PC-9 (cell line): Measurements from ENCODE around the gene IQCK. TPM values are rescaled to one million over a fixed set of nuclear protein-coding genes. Genes with fewer than 3 reads are reported as not detected.

Experiments
- BruUV-seq: library from RNA; stranded (reverse); fragments of 400-500 nt; replicated peaks from 2 replicates; lab custom pipeline; 2021; lab: Mats Ljungman, UMichigan
- CTCF ChIA-PET: fragments of 300-600 bp; sonication (Branson Sonifier 250); formaldehyde crosslinking; loops from one replicate; lab custom pipeline; 2022; ENCODE audit warnings: antibody characterized with exemption; lab: Charles Lee
- POLR2A ChIA-PET: fragments of 300-600 bp; sonication (Branson Sonifier 250); formaldehyde crosslinking; loops from one replicate; lab custom pipeline; 2022; ENCODE audit warnings: antibody characterized with exemption; ENCODE audit not compliant: unreplicated experiment; lab: Charles Lee
- DNase-seq, 2 experiments: peaks; one replicate each; pipeline versions ENCODE4 v3.0.0 to v3.0.0-alpha.2; 2015 to 2022; ENCODE audit warnings: mixed read lengths in 1 of 2
- H2AFZ ChIP-seq: fragments of 200-600 bp; sonication (generic); 2 replicates; pipeline ENCODE4 v1.8.1; 2017; ENCODE audit warnings: antibody characterized with exemption
- H3F3A ChIP-seq: fragments of 200-600 bp; sonication (generic); 2 replicates; pipeline ENCODE4 v1.8.1; 2017; ENCODE audit warnings: antibody characterized with exemption, mild to moderate bottlenecking, low read depth; ENCODE audit not compliant: insufficient read depth
- H3K27ac ChIP-seq: fragments of 200-600 bp; sonication (generic); 2 replicates; pipeline ENCODE4 v1.6.1; 2016; ENCODE audit warnings: mixed run types
- H3K27me3 ChIP-seq: fragments of 200-600 bp; sonication (generic); 2 replicates; pipeline ENCODE4 v1.6.1; 2016; ENCODE audit warnings: low read depth, mixed run types; ENCODE audit not compliant: insufficient read depth
- H3K36me3 ChIP-seq: fragments of 200-600 bp; sonication (generic); 2 replicates; pipeline ENCODE4 v1.6.1; 2016; ENCODE audit warnings: low read depth, mixed run types
- H3K4me1 ChIP-seq: fragments of 200-600 bp; sonication (generic); replicated peaks from 2 replicates; pipeline ENCODE4 v1.6.1; 2016; ENCODE audit warnings: mixed run types; ENCODE audit not compliant: insufficient read depth
- H3K4me2 ChIP-seq: fragments of 200-600 bp; sonication (generic); 2 replicates; pipeline ENCODE4 v1.6.1; 2017; ENCODE audit warnings: mixed run types
- H3K4me3 ChIP-seq: fragments of 200-600 bp; sonication (generic); 2 replicates; pipeline ENCODE4 v1.6.1; 2016; ENCODE audit warnings: mixed run types
- H3K79me2 ChIP-seq: fragments of 200-600 bp; sonication (generic); 2 replicates; pipeline ENCODE4 v1.6.1; 2017; ENCODE audit warnings: low read depth, mixed run types
- H3K9me2 ChIP-seq: fragments of 200-600 bp; sonication (generic); 2 replicates; pipeline ENCODE4 v1.8.1; 2017; ENCODE audit warnings: mild to moderate bottlenecking; ENCODE audit not compliant: insufficient read depth
- H3K9me3 ChIP-seq: fragments of 200-600 bp; sonication (generic); 2 replicates; pipeline ENCODE4 v1.8.1; 2016; ENCODE audit warnings: low read depth; ENCODE audit not compliant: insufficient read depth
- H4K20me1 ChIP-seq: fragments of 200-600 bp; sonication (generic); 2 replicates; pipeline ENCODE4 v1.8.1; 2017; ENCODE audit not compliant: insufficient read depth
- EZH2 ChIP-seq: fragments of 200-600 bp; sonication (generic); IDR thresholded peaks from 2 replicates; pipeline ENCODE4 v1.8.0; 2017; ENCODE audit warnings: antibody characterized with exemption, low read depth
- intact Hi-C: fragments of 100-400 bp; cut with micrococcal nuclease; formaldehyde crosslinking; loops from one replicate; pipeline ENCODE4 v1.10.0; 2022; ENCODE audit not compliant: unreplicated experiment
- total RNA-seq: library from RNA; stranded (reverse); gene quantifications from 2 replicates; pipeline ENCODE4 v1.2.3, GENCODE V29; 2021
- TF ChIP-seq, protein P1 (sequence below): fragments of 200-600 bp; sonication (generic); conservative IDR thresholded peaks from 2 replicates; pipeline ENCODE4 v1.6.1; 2017; ENCODE audit warnings: mixed run types, antibody characterized with exemption, mild to moderate bottlenecking, moderate library complexity

IQCK gene
- total RNA-seq, 1 experiment from 2014 or later, result 21.6 TPM

DNA sequence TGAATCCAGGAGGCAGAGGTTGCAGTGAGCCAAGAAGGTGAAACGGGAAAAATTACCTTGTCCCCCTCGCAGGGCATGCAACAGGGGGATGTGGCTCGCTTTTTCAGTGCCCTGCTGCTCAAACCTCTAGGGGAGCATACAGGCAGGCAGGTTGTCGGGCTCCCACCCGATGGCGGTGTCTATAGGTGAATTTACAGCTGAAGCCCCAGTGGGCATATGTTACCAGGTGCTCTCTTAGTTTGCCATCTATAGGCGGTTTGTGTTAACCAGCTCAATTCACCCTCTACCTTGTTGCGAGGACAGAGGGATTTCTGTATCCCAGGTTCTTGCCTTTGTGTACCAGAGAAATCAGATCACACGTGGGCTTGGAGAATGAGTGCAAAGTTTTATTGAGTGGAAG, 48.9 kb downstream of the IQCK start:
- H3K4me1 ChIP-seq, result no peaks in the 10 kb centered on the region
- 0 out of 2 replicates have a peak, but pooled peaks cover 3% of the 10 kb centered on the region for H3K9me3 ChIP-seq
- H2AFZ ChIP-seq, result no peak overlapping the region
- ChIA-PET POLR2A (no interaction called here), CTCF (no interaction called here)
- H3K4me3 ChIP-seq, result no peak overlapping the region
- no peak for DNase-seq
- H4K20me1 ChIP-seq, result no peaks in the 10 kb centered on the region
- H3K27ac ChIP-seq, result no peak overlapping the region
- no peaks in the 10 kb centered on the region for H3F3A ChIP-seq
- H3K4me2 ChIP-seq, result no peak overlapping the region
- 0 out of 2 replicates have a peak, but pooled peaks cover 5% of the 10 kb centered on the region for H3K36me3 ChIP-seq
- intact Hi-C loops, result no loop called here
- BruUV-seq, result no TSS peak
- H3K9me2 ChIP-seq, result no peaks in the 10 kb centered on the region
- H3K27me3 ChIP-seq, result no peaks in the 10 kb centered on the region
- TF ChIP-seq, protein P1, sequence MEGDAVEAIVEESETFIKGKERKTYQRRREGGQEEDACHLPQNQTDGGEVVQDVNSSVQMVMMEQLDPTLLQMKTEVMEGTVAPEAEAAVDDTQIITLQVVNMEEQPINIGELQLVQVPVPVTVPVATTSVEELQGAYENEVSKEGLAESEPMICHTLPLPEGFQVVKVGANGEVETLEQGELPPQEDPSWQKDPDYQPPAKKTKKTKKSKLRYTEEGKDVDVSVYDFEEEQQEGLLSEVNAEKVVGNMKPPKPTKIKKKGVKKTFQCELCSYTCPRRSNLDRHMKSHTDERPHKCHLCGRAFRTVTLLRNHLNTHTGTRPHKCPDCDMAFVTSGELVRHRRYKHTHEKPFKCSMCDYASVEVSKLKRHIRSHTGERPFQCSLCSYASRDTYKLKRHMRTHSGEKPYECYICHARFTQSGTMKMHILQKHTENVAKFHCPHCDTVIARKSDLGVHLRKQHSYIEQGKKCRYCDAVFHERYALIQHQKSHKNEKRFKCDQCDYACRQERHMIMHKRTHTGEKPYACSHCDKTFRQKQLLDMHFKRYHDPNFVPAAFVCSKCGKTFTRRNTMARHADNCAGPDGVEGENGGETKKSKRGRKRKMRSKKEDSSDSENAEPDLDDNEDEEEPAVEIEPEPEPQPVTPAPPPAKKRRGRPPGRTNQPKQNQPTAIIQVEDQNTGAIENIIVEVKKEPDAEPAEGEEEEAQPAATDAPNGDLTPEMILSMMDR, result no peak
- TF ChIP-seq EZH2, result no peak
- H3K79me2 ChIP-seq, result no peaks in the 10 kb centered on the region

DNA sequence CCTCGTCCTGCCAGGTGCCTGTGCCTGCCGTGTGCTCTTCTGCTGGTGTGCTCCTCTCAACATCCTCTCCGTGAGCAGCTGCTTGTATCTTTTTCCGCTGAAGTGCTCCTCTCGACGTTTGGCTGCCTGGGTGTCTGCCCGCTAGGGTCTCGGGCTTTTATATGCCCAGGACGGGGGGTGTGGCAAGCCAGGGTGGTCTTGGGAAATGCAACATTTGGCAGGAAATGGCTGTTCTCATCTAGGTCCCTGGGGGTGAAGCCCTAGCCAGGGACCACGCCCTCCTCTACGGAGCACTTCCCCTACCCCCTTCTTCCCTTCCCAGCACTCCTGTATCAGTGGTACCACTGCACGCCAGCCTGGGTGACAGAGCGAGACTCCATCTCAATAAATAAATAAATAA, 49.4 kb downstream of the IQCK start:
- Histone ChIP-seq H3K4me2 (no peak overlapping the region), H3K4me3 (no peak overlapping the region), H3K27me3 (no peaks in the 10 kb centered on the region), H3K36me3 (0 out of 2 replicates have a peak, but pooled peaks cover 5% of the 10 kb centered on the region), H3K4me1 (no peaks in the 10 kb centered on the region), H3K9me3 (0 out of 2 replicates have a peak, but pooled peaks cover 3% of the 10 kb centered on the region), H3K27ac (no peak overlapping the region), H2AFZ (no peak overlapping the region), H3F3A (no peaks in the 10 kb centered on the region), H4K20me1 (no peaks in the 10 kb centered on the region), H3K79me2 (no peaks in the 10 kb centered on the region), H3K9me2 (no peaks in the 10 kb centered on the region)
- POLR2A ChIA-PET, result no interaction called here
- intact Hi-C loops, result no loop called here
- DNase-seq, result no peak
- no peak for TF ChIP-seq EZH2
- TF ChIP-seq, protein P1, result no peak
- BruUV-seq, result no TSS peak
- CTCF ChIA-PET, result no interaction called here

- BruUV-seq, result no TSS peak
- ChIA-PET CTCF (no interaction called here), POLR2A (no interaction called here)
- H3K4me1 ChIP-seq, result no peaks in the 10 kb centered on the region
- H3F3A ChIP-seq, result no peaks in the 10 kb centered on the region
- 0 out of 2 replicates have a peak, but pooled peaks cover 3% of the 10 kb centered on the region for H3K9me3 ChIP-seq
- no peaks in the 10 kb centered on the region for H3K79me2 ChIP-seq
- intact Hi-C loops, result no loop called here
- H3K9me2 ChIP-seq, result no peaks in the 10 kb centered on the region
- H2AFZ ChIP-seq, result no peak overlapping the region
- H4K20me1 ChIP-seq, result no peaks in the 10 kb centered on the region
- H3K36me3 ChIP-seq, result 0 out of 2 replicates have a peak, but pooled peaks cover 5% of the 10 kb centered on the region
- no peak overlapping the region for H3K4me3 ChIP-seq
- no peak for DNase-seq
- no peak overlapping the region for H3K4me2 ChIP-seq
- TF ChIP-seq EZH2, result no peak
- TF ChIP-seq, protein P1, result no peak
- H3K27me3 ChIP-seq, result no peaks in the 10 kb centered on the region
- H3K27ac ChIP-seq, result no peak overlapping the region
These were observed 51.2 kb downstream of the IQCK start for GRCh38 chr16:19769239-19769638.
